HG03442 (cell line): ENCODE data around the gene AADACL3.
"Not testable (repeated sequence)": the region's sequence is repeated elsewhere in the genome, so short reads cannot be mapped to it uniquely, and the experiment has no call there.

Source experiments
- ATAC-seq: cut with Tn5 transposase; IDR thresholded peaks from one replicate; pipeline ENCODE4 v1.9.1; 2021; ENCODE audit warnings: mild to moderate bottlenecking, moderate library complexity; ENCODE audit not compliant: unreplicated experiment

Gene AADACL3, protein sequence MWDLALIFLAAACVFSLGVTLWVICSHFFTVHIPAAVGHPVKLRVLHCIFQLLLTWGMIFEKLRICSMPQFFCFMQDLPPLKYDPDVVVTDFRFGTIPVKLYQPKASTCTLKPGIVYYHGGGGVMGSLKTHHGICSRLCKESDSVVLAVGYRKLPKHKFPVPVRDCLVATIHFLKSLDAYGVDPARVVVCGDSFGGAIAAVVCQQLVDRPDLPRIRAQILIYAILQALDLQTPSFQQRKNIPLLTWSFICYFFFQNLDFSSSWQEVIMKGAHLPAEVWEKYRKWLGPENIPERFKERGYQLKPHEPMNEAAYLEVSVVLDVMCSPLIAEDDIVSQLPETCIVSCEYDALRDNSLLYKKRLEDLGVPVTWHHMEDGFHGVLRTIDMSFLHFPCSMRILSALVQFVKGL

GRCh38 chr1:12715896-12716437 lies at the start of gene AADACL3:
TSS of gene AADACL3 (plus strand) at chr1:12716110. CDS start at chr1:12716177, 67 bp downstream.
- ATAC-seq = no peak

GRCh38 chr1:12666141-12666735 lies 49.7 kb upstream of the AADACL3 start:
- no peak for ATAC-seq

DNA sequence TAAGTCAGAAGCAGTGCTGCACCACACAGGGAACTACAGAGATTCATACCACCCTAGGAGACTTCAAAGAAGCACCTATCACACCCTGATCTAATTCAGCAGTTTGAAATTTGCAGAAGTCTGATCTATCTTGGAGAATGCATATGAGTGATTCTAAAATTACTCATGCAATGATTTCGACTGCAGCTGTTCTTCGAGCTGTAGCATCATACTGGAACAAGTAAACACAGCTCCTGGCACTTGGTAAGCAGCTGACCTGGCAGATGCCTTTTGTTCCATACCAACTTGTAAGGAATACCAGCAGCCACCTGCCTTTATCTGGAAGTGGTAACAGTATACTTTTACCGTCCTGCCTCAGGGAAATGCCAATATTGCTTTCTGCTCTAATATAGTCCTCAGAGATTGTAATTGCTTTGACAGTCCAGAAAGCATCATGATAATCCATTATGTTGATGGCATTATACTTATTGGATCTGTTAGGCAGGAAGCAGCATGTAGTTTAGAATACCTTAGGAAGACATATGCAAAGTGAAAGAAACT lies 46.3 kb upstream of the AADACL3 start:
- ATAC-seq = no peak

GRCh38 chr1:12674358-12674757 lies 41.6 kb upstream of the AADACL3 start:
- ATAC-seq = no peak

DNA sequence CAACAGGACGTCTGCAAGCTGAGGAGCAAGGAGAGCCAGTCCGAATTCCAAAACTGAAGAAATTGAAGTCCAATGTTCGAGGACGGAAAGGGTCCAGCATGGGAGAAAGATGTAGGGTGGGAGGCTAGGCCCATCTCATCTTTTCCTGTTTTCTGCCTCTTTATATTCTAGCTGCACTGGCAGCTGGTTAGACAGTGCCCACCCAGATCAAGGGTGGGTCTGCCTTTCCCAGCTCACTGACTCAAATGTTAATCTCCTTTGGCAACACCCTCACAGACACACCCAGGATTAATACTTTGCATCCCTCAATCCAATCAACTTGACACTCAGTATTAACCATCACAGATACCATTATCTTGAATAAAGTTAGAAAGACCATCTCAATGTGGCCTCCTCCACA lies 39.8 kb upstream of the AADACL3 start:
- not testable (repeated sequence) for ATAC-seq

- no peak for ATAC-seq
These were observed 38.3 kb upstream of the AADACL3 start for GRCh38 chr1:12677565-12677964.

- ATAC-seq = no peak
These were observed 37.6 kb upstream of the AADACL3 start for GRCh38 chr1:12678350-12678749.

- ATAC-seq = no peak
These were observed 37.1 kb upstream of the AADACL3 start for GRCh38 chr1:12678820-12679219.

DNA sequence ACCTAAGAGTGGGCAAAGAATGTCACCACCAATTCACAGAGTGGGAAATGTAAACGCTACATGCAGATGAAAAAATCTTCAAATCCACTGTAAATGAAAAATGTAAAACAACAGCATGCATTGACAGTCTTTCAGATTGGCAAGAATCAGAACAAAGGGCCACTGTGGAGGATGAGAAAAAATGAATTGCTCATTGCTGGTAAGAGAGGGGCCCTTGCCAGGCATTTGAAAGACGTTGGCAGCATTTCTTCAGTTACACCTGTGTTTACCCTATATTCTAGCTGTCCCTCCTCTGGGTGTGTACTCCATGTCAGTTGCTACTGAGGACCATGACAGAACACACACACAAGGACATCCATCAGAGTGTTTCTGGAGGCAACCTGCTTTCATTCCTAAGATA lies 25.8 kb upstream of the AADACL3 start:
- ATAC-seq = no peak

DNA sequence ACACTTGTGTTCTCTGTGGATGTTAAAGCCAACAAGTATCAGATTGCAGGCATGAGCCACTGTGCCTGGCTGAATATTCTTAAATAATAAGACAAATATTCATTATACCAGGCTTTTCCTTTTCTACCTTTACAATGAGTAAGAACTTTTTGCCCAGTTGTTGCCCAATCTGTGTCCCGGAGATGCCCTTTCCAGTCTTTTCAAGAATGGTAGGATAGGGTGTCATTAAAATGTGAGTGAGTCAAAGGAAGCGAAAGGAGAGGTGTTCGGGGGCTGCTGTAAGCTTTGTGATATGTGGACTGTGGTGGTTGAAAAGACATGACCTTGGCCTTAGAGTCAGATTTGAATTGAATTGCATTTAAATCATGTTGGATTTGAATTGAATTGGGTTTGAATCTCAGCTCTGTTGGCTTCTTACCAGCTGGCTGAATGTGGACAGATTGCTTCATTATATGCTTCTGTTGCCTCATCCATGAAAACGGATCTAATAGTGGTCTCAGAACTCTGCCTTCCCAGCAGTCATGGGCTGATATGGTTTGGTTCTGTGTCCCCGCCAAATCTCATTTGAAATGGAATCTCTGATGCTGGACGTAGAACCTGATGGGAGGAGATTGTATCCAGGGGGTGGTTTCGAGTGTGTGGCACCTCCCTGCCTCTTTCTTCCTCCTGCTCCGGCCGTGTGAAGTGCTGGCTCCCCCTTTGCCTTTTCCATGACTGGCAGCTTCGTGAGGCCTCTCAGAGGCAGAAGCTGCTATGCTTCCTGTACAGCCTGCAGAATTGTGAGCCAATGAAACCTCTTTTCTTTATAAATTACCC lies 22.7 kb upstream of the AADACL3 start:
- no peak for ATAC-seq

DNA sequence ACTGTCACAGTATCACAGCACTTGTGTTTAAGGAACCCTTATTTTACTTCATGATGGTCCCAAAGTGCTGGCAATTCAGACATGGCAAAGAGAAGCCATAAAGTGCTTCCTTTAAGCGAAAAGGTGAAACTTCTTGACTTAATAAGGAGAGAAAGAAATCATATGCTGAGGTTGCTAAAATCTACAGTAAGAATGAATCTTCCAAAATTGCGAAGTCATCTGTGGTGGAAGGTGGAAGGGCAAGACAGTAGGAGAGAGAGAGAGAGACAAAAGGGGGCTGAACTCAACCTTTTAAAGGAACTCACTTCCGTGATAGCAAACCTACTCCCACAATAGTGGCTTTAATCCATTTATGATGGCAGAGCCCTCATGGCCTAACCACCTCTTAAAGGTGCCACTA lies 19.3 kb upstream of the AADACL3 start:
- ATAC-seq = no peak

GRCh38 chr1:12697397-12697796 lies 18.5 kb upstream of the AADACL3 start:
- no peak for ATAC-seq

- ATAC-seq = no peak
These were observed 12.0 kb upstream of the AADACL3 start for GRCh38 chr1:12703821-12704451.

DNA sequence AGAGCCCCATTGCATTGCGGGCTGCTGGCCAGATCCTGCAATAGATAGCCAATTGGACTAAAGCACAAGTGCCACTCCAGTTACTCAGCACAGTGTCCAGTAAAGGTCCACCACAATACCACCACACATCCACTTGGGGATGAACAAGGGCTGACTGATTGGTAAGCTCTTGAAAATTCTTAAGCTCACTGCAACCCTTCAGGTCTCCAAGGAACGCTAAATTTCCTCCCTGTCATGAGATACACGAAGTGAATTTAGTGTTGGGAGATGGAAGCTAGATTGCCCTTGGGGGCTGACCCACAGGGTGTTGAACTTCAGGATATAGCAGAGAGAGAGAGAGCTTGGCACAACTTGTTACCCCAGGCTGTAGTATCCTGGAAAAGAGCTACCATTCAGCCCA lies 9.8 kb upstream of the AADACL3 start:
- ATAC-seq = no peak

DNA sequence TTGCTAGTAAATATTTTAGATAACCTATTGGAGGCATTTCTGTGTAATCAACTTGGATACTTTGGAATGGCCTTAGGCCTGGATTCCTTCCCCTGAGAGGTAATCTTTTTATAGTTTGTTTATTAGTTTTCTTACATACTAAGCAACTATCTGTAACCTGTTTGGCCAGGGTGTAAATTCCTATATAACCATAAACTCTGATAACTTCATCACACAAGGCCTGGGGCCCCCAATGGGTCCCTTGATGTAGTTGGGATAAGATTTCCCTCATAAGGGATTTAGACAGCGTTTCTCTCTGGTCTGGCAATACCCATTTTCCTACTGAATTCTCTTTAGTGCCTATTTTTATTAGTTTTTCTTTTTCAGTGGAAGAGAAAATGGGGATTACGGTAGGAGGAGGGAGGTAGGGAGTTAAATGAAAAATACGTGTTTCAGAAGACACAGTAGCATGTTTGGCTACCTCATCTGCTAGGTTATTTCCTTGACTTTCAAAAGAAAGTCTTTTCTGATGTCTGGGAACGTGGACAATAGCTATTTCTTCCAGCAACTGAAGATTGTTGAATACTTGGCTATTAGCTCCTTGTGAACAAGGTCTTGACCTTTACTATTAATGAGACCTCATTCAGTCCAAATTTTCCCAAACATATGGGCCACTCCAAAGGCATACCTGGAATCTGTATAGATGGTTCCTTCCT lies 7.4 kb upstream of the AADACL3 start:
- ATAC-seq = no peak

DNA sequence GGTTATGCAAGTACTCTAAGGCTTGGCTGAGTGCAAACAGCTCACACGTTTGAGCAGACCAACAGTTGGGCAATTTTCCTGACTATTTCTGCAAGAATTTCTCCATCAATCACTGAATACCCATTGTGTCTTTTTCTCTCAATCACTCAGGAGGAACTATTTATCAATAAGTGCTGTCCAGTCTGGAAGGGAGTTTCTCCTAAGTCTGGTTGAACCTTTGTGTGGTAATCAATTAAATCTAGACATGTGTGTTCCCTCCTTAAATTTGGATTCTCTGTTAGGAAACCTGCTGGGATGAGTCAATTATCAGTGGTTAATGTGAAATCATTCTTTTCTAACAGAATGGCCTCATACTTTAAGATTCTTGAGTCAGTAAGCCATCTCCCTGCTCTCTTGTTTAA lies 6.8 kb upstream of the AADACL3 start:
- ATAC-seq = no peak

GRCh38 chr1:12709696-12710095 lies 6.2 kb upstream of the AADACL3 start:
- ATAC-seq = no peak

DNA sequence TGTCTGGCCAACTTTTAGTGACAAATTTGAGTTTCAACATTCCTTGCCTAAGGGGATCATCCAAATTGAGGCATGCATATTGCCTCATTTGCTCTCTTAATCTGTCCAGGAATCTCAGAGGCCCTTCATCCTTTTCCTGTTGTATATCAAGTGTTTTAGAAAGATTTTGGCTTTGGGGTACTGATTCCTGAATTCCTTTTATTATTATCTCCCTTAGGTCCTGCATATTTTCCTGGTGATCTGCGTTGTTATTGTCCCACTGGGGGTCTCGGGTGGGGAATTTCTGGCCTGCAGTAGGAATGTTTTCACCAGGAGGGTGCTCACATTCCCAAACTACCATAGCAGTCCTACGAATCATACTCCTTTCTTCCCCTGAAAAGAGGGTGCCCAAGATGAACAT lies 4.4 kb upstream of the AADACL3 start:
- no peak for ATAC-seq

DNA sequence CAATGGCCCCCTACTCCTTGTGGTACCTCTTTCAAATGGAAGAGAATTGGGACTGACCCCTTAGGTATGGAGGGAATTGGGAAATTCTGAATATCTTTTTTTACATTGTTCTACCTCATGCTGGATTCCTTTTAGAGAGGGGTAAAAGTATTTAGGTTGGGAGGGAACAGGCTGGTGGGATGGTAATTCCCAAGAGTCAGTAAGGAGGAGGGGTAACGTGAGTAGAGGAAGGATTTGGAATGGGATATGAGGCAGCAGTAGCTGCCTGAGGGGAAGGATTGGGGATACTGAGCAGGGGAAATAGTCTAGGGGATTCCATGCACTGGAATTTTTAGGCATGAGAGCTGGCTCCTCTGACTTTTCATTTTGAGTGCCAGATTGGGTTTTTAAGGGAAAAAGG lies 3.8 kb upstream of the AADACL3 start:
- no peak for ATAC-seq

GRCh38 chr1:12712929-12713328 lies 3.0 kb upstream of the AADACL3 start:
- ATAC-seq = no peak
